Measurements from ENCODE around the gene MORC4.

Gene MORC4

DNA sequence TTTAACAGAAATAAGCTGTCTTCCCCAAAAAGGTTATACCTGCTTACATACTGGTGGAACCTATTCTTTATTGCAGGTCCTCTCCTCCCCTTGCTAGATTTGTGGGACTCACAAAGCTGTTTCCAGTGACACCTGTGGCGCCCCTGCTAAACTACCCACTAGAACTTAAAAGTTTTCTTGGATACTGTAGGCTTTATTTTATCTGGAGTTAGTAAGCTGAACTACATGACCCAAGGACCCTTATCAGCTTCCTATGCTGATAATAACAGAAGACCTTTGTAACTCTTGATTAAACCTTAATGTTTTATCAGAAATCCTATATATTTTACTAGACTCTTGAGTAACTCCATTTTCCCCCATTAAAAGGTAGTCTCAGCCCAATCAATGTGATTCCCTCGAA lies 47.5 kb downstream of the MORC4 start:
- no peak for DNase-seq (ENCODE audit: low read depth)

DNA sequence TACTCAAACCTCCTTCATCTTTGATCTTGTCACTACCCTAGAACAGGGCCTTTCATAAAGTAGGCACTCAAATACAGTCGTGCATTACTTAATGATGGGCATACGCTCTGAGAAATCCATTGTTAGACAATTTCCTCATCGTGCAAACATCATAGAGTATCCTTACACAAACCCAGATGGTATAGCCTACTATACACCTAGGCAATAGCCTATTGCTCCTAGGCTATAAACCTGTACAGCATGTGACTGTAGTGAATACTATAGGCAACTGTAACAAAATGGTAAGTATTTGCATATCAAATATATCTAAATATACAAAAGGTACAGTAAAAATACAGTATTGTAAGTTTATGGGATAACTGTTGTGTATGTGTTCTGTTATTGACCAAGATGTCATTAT lies 47.9 kb downstream of the MORC4 start:
- DNase-seq (ENCODE audit: low read depth): no peak

DNA sequence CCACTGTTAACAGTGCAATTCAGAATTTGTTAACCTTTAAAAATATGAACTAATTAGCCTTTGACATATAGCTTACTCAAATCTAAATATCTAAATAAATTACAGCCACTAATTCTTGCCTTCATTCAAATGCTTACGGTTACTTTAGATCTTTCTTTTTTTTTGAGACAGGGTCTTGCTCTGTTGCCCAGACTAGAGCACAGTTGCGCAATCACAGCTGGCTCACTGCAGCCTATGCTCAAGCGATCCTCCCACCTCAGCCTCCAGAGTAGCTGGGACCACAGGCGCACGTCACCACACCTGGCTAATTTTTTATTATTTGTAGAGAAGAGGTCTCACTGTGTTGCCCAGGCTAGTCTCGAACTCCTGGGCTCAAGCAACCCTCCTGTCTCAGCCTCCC lies 48.8 kb downstream of the MORC4 start:
- DNase-seq (ENCODE audit: low read depth): no peak

DNA sequence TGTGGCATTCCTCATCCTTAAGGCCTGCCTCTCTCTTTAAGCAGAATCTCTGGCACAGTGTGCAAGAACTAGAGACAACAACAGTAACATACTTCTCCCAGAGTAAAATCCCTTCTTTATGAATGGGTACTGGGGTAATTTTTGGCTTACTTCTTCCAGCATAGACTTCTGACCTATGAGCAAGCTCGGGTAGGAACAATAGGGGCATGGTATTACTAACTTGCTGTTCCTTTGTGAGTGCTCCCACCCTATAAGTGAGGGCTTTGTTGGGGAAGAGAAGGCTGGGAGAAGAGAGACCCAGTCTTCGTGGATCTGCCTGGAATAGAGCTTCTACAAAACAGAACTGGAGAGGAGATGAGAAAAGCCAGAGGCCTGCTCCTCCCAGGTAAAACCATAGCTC lies 49.6 kb downstream of the MORC4 start:
- DNase-seq (ENCODE audit: low read depth): no peak

DNA sequence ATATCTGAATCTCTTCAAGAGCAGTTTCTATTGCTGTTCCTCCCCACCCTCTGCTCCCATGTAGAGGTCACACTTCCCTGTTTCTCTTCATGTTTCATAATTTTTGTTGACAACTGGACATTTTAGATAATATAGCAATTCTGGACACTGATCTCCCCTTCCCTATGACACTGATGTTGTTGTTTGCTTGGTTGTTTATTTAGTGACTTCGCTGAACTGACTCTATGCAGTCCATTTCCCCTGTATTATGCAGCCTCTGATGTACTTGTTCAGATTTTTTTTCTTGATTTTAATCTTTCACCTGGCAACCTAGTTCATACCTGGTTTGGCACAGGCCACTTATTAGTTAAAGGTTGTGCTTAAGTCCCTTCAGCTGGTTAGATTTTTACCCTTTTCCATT lies 50.6 kb downstream of the MORC4 start:
- no peak for DNase-seq (ENCODE audit: low read depth)

DNA sequence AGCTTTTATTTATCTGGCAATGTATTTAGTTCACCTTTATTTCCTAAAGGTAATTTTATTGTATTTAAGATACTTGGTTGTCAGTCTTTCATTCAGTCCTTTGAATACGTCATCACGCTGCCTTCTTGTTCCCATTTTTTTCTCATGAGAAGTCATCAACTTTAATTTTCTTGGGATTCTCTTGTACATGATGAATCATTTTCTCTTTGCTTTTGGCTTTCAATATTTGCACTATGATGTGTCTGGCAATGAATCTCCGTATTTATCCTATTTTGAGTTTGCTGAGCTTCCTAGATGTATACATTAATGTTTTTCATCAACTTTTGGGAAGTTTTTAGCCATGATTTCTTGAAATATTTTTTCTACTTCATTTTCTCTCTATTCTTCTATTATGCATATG lies 51.4 kb downstream of the MORC4 start:
- no peak for DNase-seq (ENCODE audit: low read depth)

DNA sequence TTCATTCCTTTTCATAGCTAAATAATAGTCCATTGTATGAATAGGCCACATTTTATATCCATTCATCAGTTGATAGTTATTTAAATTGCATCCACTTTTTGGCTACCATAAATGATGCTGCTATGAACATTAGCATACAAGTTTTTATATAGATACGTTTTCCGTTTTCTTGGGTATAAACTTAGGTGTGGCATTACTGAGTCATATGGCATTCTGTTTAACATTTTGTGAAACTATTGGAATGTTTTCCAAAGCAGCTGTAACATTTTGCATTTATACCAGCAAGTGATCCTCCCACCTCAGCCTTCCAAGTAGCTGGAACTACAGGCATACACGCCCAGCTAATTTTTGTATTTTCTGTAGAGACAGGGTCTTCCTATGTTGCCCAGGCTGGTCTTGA lies 53.5 kb downstream of the MORC4 start:
- no peak for DNase-seq (ENCODE audit: low read depth)

DNA sequence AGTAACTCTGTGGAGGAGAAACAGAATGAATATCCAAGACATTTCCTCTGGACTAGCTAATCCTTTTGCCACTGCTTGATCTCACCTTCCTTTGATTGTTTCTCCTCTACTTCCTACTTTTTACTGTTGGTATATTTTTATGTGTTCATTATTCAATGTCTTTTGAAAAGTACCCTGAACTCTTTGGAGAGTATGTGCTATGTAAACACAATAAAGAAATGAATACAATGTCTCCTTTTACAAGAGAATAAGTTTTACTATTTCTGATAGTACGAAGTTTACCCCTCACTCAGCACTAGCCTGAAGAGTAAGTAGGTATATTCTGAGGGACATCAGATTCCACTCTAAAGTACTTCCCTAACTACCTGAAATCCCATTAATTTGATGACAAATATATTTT lies 59.9 kb downstream of the MORC4 start:
- no peak for DNase-seq (ENCODE audit: low read depth)

DNA sequence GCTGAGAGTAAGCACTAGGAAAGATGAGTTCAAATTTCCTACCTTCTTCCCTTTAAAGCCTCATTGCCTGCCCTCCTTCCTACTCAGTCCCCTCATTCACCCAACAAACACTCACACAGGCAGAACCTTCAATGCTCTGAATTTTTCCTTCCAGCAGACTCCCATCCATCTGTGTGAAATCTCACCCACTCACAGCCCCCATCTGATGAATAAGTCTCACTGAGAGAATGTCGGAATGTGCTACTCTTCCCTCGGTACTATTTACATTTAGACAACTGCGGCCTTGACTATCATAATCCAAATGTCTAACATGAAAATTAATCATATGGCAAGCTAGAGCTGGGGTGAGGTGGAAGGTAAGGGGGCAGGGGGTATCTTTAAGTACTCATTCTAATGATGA lies 60.4 kb downstream of the MORC4 start:
- no peak for DNase-seq (ENCODE audit: low read depth)

DNA sequence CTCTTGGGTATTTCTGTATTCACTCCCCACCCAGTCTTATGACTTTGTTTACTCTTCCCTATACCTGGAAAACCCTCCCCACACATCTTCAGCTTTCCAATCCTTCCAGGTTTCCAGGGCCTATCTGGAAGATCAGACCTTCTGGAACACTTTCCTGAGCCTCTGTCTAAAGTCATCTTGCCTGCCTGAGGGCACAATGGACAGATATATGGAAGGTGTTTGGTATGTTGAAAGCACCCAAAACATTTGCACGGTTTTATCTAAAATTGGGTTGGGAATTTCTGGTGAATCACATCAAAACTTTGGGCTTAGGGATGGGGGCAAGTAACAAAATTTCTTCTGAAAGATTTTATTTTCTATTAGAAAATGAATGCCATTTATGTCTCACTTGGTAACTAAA lies 63.8 kb downstream of the MORC4 start:
- no peak for DNase-seq (ENCODE audit: low read depth)

DNA sequence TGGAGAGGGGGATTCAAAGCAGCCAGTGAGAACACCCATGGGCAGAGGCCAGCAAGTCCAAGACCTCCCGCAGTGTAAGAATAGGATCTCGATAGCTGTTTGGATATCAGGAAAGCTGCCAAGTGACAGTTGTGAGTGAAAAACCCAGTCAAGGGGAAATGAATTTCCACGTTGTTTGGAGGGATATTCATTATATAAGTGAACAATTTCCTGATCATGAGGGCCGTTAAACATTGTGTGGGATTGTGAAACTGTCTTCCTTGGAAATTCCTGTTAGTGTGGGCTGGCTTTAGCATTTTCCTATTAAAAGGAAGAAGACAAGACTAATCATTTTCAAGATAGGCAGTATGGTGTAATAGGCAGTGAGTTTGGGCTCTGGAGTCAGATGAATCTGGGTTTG lies 64.8 kb downstream of the MORC4 start:
- DNase-seq (ENCODE audit: low read depth): no peak

DNA sequence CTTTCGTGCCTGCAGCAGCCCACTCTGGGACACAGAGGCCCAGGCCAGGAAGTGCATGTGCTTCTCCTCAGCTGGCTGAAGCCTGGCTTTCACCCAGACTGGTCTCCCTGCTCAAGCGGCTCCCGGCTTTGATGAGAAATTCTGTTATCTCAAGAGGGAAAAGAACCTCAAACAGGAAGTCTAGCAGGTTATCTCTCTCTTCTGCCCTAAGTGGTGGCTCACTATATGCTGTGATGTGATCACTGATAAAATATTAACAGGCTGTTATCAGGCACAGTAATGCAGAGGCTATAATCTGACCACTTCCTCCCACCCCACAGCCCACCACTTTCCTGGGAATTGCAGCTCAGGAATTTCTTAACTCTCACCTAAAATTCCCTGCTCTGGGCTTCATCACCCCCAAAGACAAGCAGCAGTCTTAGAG lies 66.5 kb downstream of the MORC4 start:
- DNase-seq (ENCODE audit: low read depth): no peak

DNA sequence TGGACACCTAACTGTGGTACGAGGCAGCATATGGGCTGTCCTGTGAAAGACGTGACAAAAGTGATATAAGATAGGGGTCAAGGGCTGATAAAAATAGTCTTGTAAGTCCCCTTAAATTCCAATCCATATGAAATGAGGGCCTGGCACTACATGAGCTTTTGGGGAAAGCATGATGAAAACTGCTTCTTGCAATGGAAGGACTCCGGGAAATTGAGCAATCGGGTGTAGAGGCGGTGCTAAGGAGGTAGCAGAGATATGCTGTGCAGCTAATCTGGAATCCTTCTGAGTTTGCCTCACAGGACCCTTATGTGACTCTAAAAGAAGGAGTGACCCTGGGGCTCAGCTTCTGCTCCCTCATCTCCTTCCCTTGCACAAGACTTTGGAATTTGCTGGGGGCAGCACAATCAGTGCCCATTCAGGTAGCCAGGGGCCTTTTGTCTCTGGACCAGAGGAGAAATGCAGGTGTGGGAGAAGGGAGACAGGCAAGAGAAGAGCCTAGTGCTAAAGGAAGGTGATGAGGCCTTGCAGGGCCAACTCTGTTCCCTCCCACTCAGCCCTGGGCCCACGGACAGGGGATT lies 67.0 kb downstream of the MORC4 start:
- DNase-seq (ENCODE audit: low read depth): no peak

DNA sequence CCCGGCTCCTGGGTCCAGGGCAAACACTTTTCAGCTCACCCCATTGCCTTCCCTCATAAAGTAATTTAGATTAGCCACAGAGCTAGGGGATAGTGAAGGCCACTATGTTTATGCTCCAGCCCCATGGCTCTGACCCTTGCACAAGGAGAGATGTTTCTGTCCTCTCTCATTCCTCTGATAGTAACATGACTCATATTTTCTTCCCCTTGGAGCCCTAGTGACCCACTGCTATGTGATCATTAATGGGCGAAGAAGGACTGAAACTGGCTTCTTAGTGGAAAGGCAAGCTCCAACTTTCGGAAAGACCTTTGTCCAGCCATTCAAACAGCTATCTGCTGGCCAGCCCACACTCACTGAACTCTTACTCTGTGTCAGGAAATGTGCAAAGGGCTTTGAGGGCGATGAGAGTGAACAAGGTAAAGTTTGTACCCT lies 67.5 kb downstream of the MORC4 start:
- DNase-seq (ENCODE audit: low read depth): no peak

DNA sequence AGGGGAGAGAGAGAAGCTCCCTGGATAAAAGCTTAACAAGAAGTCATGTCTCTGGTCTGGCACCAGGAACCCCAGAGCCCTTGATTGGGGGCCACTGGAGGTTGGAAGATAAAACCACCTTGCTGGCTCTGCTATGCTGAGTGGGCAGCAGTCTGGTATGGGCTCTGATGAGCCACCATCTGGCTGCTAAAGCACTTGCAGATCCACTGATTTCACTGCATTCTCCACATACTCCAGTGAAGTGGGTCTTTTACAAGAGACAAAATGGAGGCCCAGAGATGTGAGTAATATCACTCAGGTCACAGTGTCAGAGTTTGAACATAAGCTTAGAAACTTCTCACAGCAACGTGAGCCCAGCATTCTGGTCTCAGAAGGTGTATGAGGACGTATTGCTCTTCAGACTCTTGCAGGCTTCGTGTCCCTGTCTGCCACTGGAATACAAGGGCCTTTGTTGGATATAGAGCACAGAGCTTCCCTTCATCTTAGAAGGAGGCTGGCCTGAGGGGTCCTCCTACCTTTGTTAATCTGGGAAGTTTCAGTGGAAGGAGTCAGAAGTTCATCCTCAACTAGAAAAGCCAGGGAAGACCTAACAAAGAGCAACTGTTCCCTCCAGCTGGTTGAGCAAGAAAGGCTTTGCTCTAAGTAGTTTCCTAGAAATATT lies 68.1 kb downstream of the MORC4 start:
- no peak for DNase-seq (ENCODE audit: low read depth)

DNA sequence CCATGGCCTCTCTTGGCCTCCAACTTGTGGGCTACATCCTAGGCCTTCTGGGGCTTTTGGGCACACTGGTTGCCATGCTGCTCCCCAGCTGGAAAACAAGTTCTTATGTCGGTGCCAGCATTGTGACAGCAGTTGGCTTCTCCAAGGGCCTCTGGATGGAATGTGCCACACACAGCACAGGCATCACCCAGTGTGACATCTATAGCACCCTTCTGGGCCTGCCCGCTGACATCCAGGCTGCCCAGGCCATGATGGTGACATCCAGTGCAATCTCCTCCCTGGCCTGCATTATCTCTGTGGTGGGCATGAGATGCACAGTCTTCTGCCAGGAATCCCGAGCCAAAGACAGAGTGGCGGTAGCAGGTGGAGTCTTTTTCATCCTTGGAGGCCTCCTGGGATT lies 71.8 kb downstream of the MORC4 start:
- DNase-seq (ENCODE audit: low read depth): no peak

DNA sequence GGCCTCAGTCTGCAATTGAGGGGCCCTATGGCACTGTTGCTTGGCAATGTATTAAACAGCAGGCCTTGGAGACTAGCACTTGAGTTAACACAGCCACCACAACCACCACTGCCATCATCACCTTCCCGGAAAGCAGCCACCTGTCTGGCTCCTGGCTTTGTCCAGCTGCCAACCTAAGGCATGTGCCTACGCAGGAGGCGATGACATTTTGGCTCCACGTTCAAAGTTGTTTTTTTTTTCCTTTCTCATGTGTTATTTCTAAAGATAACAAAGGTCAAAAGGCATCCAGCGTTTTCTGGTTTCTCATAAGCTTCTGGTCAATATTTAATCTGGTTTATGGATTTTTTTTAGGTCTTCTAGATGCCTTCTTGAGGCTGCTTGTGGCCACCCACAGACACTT lies 72.3 kb downstream of the MORC4 start:
- DNase-seq (ENCODE audit: low read depth): no peak

DNA sequence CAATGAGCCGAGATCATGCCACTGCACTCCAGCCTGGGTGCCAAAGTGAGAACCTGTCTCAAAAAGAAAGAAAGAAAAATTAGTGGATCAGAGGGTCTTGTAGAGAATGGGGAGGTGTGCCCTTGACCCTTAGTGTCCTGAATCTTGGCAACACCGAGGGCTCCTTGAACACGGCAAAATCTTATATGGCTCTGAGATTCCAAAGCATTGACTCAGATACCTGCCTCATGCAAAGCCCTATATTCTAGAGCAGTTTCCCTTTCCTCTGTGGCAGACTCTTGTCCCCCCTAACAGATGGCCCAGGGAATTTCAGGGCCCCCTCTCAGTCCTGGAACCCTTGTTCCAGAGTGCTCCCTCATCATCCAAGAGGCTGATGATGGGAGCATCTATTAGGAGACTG lies 73.0 kb downstream of the MORC4 start:
- DNase-seq (ENCODE audit: low read depth): no peak

DNA sequence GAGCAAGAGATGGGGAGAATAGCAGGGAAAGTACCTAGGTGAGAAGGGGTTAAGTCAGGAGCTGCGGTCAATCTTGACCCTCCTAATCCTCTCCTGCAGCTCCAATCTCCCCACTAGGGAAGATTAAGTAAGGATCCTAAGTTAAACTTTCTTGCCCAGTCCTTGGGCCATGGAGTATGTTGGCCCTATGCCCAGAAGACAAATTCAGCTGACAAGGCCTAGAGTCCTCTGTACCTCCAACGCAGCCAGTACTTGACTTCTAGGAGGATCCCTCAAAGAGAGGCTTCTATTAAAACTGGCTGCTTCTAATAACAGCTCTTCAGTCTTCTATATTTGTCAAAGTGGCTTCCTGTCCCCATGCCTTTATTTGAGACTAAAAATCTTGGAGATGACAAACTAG lies 78.4 kb downstream of the MORC4 start:
- DNase-seq (ENCODE audit: low read depth): no peak

DNA sequence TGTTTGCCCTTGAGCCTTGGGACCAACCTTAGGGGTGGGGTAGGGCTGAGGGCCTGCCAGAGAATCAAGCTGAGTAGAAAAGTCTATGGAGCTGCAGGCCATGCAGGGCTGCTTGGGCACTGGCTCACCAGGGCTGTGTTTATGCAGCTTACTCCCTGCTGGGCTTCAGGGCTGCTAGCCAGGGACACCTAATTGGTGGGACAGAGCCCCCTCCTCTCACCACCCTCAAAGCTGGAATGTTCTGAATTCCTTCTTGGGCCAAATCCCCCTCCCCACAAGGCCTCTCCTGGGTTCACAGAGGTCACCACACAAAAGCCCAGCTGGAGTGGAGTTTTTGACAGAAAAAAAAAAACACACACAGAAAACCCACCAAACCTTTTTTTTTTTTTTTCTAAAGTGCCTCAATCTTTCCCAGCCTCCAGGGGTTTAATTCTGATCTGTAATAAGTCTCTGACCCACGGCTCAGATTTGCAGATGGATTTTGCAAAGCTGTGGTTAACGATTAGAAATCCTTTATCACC lies 80.0 kb downstream of the MORC4 start, which contains the start of gene CLDN2:
CLDN2 (plus strand) TSS at position 471 of the 521 bp plus-strand sequence. CDS start 7,827 bp downstream, outside the sequence.
- no peak for DNase-seq (ENCODE audit: low read depth)

DNA sequence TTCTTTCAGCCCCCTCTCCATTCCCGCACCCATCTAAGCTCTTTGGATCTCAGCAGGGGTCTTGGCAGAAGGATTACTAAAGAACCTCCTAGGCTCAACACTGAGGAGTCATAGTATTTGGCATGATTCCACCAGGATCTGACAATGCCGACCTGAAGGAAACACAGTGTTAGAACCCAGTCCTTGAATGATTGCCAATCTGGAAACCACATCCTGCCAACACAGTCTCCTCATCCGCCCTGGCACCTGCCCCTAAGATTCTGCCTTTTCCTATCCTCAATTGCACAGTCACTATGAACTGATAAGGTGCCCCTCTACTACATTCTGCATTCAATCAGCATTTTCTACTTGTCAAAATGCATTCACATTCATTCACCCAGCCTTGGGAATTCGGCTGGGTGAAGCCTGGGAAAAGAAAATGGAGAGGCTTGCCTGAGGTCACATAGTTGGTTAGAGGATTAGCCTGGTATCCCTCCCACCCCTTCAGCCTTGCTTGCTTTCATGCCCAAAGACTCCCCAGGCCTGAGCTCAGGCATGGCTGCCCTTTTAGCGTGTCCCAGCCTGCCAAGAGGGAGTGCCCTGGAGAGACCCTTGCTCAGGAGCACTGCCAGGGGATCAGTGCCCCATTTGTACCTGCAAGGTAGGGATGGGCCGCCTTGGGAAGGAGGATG lies 82.0 kb downstream of the MORC4 start:
- no peak for DNase-seq (ENCODE audit: low read depth)

DNA sequence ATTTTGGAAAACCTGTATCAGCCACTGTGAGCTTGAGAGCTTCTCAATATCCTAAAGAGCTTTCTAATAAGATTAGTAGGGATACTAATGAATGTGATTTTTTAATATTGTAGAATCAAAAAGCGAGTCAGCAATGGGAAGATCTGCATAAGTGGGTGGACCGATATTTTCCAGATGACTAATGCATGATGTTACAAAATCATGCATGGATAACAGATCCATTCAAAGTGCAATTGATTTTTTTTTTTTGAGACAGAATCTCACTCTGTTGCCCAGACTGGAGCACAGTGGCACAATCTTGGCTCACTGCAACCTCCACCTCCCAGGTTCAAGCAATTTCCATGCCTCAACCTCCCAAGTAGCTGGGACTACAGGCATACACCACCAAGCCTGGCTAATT lies 87.1 kb downstream of the MORC4 start:
- no peak for DNase-seq (ENCODE audit: low read depth)

DNA sequence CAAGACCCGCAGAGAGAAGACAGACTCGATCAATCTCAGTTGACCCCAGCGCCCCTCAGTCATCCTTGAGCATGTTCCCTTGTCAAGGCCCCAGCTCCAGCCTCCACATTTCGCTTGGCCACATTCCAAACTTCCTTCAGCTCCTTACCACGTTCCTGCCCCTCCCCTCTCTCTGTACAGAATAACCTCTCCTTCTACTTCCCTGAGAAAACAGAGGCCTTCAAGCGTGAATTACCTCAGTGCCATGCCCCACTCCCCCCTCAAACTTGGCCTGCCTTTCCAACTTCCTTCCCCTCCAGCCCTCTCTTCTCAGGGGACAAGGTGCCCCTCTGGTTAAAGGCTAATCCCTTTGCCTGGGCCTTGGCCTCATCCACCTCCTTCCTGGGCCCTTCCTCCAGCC lies 93.7 kb downstream of the MORC4 start:
- DNase-seq (ENCODE audit: low read depth): no peak
